ENCODE measurements around the gene DPH6.

GRCh38 chr15:35436422-35436821, 109.5 kb downstream of the DPH6 start:
- no peak for TF ChIP-seq CTCF (IDR thresholded peaks at IDR 0.05)
- TF ChIP-seq POLR2A (IDR thresholded peaks at IDR 0.05) = no peak

Data from thyroid gland (tissue), 4 donors.